Activated CD4-positive, alpha-beta T cell treated with anti-CD3 and anti-CD28 coated beads, Interleukin-2, amount 50 U/mL, for 48 hours (primary cell): ENCODE measurements around the gene TOB2.

Experiments used
- DNase-seq, 2 experiments: peaks; one replicate each; pipeline ENCODE4 v3.0.0-alpha.2; 2020

Gene TOB2

GRCh38 chr22:41446639-41447434, at the start of gene TOB2:
TOB2 (minus strand) TSS chr22:41446801; CDS start chr22:41437345, 9,456 bp downstream.
- DNase-seq = peak; percentile 95 to 96

GRCh38 chr22:41491374-41492100, 44.9 kb upstream of the TOB2 start:
- DNase-seq = no peak

GRCh38 chr22:41488596-41489385, 42.2 kb upstream of the TOB2 start:
- no peak for DNase-seq

- DNase-seq = no peak
These were observed 41.5 kb upstream of the TOB2 start for GRCh38 chr22:41488076-41488475.

GRCh38 chr22:41487037-41487935, 40.7 kb upstream of the TOB2 start:
- no peak for DNase-seq

- DNase-seq = no peak
These were observed 38.4 kb upstream of the TOB2 start for GRCh38 chr22:41485033-41485432.

- DNase-seq = no peak
These were observed 35.8 kb upstream of the TOB2 start for GRCh38 chr22:41482319-41482935.

GRCh38 chr22:41481925-41482318, 35.3 kb upstream of the TOB2 start:
- DNase-seq = no peak

- no peak for DNase-seq
These were observed 34.7 kb upstream of the TOB2 start for GRCh38 chr22:41481131-41481830.

- DNase-seq = no peak
These were observed 33.8 kb upstream of the TOB2 start for GRCh38 chr22:41480397-41480735.

- DNase-seq = no peak
These were observed 33.2 kb upstream of the TOB2 start for GRCh38 chr22:41479671-41480396.

- no peak for DNase-seq
These were observed 32.4 kb upstream of the TOB2 start for GRCh38 chr22:41478891-41479521.

- DNase-seq = no peak
These were observed 31.9 kb upstream of the TOB2 start for GRCh38 chr22:41478473-41478872.

GRCh38 chr22:41474872-41475451, 28.4 kb upstream of the TOB2 start:
- DNase-seq = no peak

- DNase-seq = no peak
These were observed 25.0 kb upstream of the TOB2 start for GRCh38 chr22:41471568-41471967.

- no peak for DNase-seq
These were observed 24.3 kb upstream of the TOB2 start for GRCh38 chr22:41470886-41471285.

GRCh38 chr22:41469218-41469851, 22.7 kb upstream of the TOB2 start:
- DNase-seq = peak; percentile 40 to 53

GRCh38 chr22:41468381-41469217, 22.0 kb upstream of the TOB2 start, which contains the start of the genes ACO2 and PHF5A:
ACO2 (plus strand) TSS chr22:41469117; CDS start chr22:41469147, 30 bp downstream.
PHF5A (minus strand) TSS chr22:41468692; CDS start chr22:41468653, 39 bp downstream.
- peak; percentile 98 to 99 for DNase-seq
